GM23338 (cell line): Measurements from ENCODE around the gene SPN. TPM values are rescaled to one million over a fixed set of nuclear protein-coding genes. Genes with fewer than 3 reads are reported as not detected.
"Not testable (repeated sequence)": the region's sequence is repeated elsewhere in the genome, so short reads cannot be mapped to it uniquely, and the experiment has no call there.

ENCODE experiments used
- ATAC-seq: fragments of 200-7000 bp; cut with Tn5 transposase; 3 replicates; pipeline ENCODE4 v1.9.1; 2020
- DNase-seq: peaks from one replicate; pipeline ENCODE4 v3.0.0-alpha.2; 2015; ENCODE audit warnings: low spot score
- H2AFZ ChIP-seq: fragments of 200-600 bp; sonication (generic); 2 replicates; pipeline ENCODE4 v1.8.0; 2016; ENCODE audit warnings: antibody characterized with exemption, mild to moderate bottlenecking, moderate library complexity
- H3F3A ChIP-seq: fragments of 200-600 bp; sonication (generic); replicated peaks from 2 replicates; pipeline ENCODE4 v1.8.0; 2017; ENCODE audit warnings: antibody characterized with exemption, mixed run types, low read depth
- H3K27ac ChIP-seq: fragments of 200-600 bp; sonication (generic); 2 replicates; pipeline ENCODE4 v1.6.1; 2016; ENCODE audit warnings: low read depth
- H3K27me3 ChIP-seq: fragments of 200-600 bp; sonication (generic); 2 replicates; pipeline ENCODE4 v1.8.0; 2016; ENCODE audit warnings: mild to moderate bottlenecking, mixed run types, moderate library complexity; ENCODE audit not compliant: insufficient read depth
- H3K36me3 ChIP-seq: fragments of 200-600 bp; sonication (generic); 2 replicates; pipeline ENCODE4 v1.8.0; 2016; ENCODE audit warnings: mild to moderate bottlenecking; ENCODE audit not compliant: insufficient read depth
- H3K4me1 ChIP-seq: fragments of 200-600 bp; sonication (generic); 2 replicates; pipeline ENCODE4 v1.8.0; 2016; ENCODE audit warnings: mild to moderate bottlenecking, moderate library complexity; ENCODE audit not compliant: insufficient read depth
- H3K4me2 ChIP-seq: fragments of 200-600 bp; sonication (generic); 2 replicates; pipeline ENCODE4 v1.7.1; 2017; ENCODE audit warnings: mixed run types
- H3K4me3 ChIP-seq: fragments of 200-600 bp; sonication (generic); 2 replicates; pipeline ENCODE4 v1.6.1; 2016; ENCODE audit warnings: mixed run types
- H3K79me2 ChIP-seq: fragments of 200-600 bp; sonication (generic); replicated peaks from 2 replicates; pipeline ENCODE4 v1.8.0; 2017; ENCODE audit warnings: mild to moderate bottlenecking; ENCODE audit not compliant: insufficient read depth
- H3K9me2 ChIP-seq: fragments of 200-600 bp; sonication (generic); 2 replicates; pipeline ENCODE4 v1.8.0; 2017; ENCODE audit not compliant: insufficient read depth
- H4K20me1 ChIP-seq: fragments of 200-600 bp; sonication (generic); replicated peaks from 2 replicates; pipeline ENCODE4 v1.8.0; 2017; ENCODE audit warnings: mild to moderate bottlenecking; ENCODE audit not compliant: insufficient read depth
- H3K27ac Mint-ChIP-seq: 2 replicates; pipeline ENCODE4 v1.8.0; 2020; ENCODE audit warnings: inconsistent platforms, mild to moderate bottlenecking, moderate library complexity, mixed read lengths
- H3K27me3 Mint-ChIP-seq: 3 replicates; pipeline ENCODE4 v1.8.0; 2022; ENCODE audit warnings: low read depth, mild to moderate bottlenecking, moderate library complexity, mixed read lengths, inconsistent platforms; ENCODE audit not compliant: insufficient read depth, poor library complexity
- H3K36me3 Mint-ChIP-seq: 3 replicates; pipeline ENCODE4 v1.8.0; 2021; ENCODE audit warnings: low read depth, mild to moderate bottlenecking, inconsistent platforms, moderate library complexity, mixed read lengths
- H3K4me1 Mint-ChIP-seq: 3 replicates; pipeline ENCODE4 v1.8.0; 2020; ENCODE audit warnings: mild to moderate bottlenecking, inconsistent platforms, mixed read lengths
- H3K4me3 Mint-ChIP-seq: 3 replicates; pipeline ENCODE4 v1.8.0; 2021; ENCODE audit warnings: moderate library complexity, mild to moderate bottlenecking, inconsistent platforms, mixed read lengths
- H3K9me3 Mint-ChIP-seq: 3 replicates; pipeline ENCODE4 v1.8.0; 2020; ENCODE audit warnings: moderate library complexity, mild to moderate bottlenecking, inconsistent platforms, mixed read lengths
- CREB1 ChIP-seq: fragments of 250-450 bp; sonication (Bioruptor Pico); IDR thresholded peaks from 2 replicates; pipeline ENCODE4 v1.5.0; 2020; ENCODE audit warnings: low read depth, mild to moderate bottlenecking, moderate library complexity
- EZH2phosphoT487 ChIP-seq: fragments of 200-600 bp; sonication (generic); IDR thresholded peaks from one replicate; pipeline ENCODE4 v1.8.1; 2018; ENCODE audit warnings: antibody characterized with exemption; ENCODE audit not compliant: unreplicated experiment
- JUNB ChIP-seq: IDR thresholded peaks from one replicate; pipeline ENCODE4 v1.6.1; 2016; ENCODE audit warnings: antibody characterized with exemption; ENCODE audit not compliant: unreplicated experiment
- NANOG ChIP-seq: IDR thresholded peaks from 2 replicates; pipeline ENCODE4 v1.6.1; 2016; ENCODE audit warnings: antibody characterized with exemption, borderline replicate concordance
- ZNF114 ChIP-seq: fragments of 250-450 bp; sonication (Bioruptor Pico); IDR thresholded peaks from 2 replicates; pipeline ENCODE4 v1.5.0; 2020; ENCODE audit warnings: mild to moderate bottlenecking, moderate library complexity
- polyA plus RNA-seq: library from polyadenylated mRNA; unstranded; fragments of >200 nt; fragmentation: Nextera tagmentation; extraction: Ambion mirVana; gene quantifications from 2 replicates; pipeline ENCODE4 v1.2.1, GENCODE V29; 2016
- total RNA-seq: library from RNA; depleted of rRNA; stranded (reverse); fragments of >200 nt; shearing (Covaris generic); gene quantifications from 2 replicates; pipeline ENCODE4 v1.2.3, GENCODE V29; 2014
- TF ChIP-seq, protein P1 (sequence below), 2 experiments: fragments of 200-600 bp in 1 of 2; sonication (generic) in 1 of 2; conservative IDR thresholded peaks; 2 replicates each; pipeline versions ENCODE4 v1.5.1 to v1.6.1; 2016 to 2017; ENCODE audit warnings: antibody characterized with exemption in 2 of 2, low read depth in 2 of 2, mild to moderate bottlenecking in 2 of 2, moderate library complexity in 1 of 2
- TF ChIP-seq, protein P2 (sequence below): IDR thresholded peaks from one replicate; pipeline ENCODE4 v1.6.1; 2018; ENCODE audit warnings: antibody characterized with exemption; ENCODE audit not compliant: unreplicated experiment
- TF ChIP-seq, protein P3 (sequence below): fragments of 250-450 bp; sonication (Bioruptor Pico); IDR thresholded peaks from 2 replicates; pipeline ENCODE4 v1.5.0; 2020; ENCODE audit warnings: mild to moderate bottlenecking, moderate library complexity

SPN gene
- total and polyA plus RNA-seq, 2 experiments from 2014 or later: 0.52 to 2.3 TPM

- not testable (repeated sequence) for DNase-seq, ATAC-seq, H3K27ac Mint-ChIP-seq, H3K27me3 ChIP-seq, H3K4me3 Mint-ChIP-seq, H3K9me3 Mint-ChIP-seq, H3K4me2 ChIP-seq, H3K4me3 ChIP-seq, H2AFZ ChIP-seq, H3K36me3 ChIP-seq, H3K9me2 ChIP-seq
- H4K20me1 ChIP-seq: peaks cover 16% of the 10 kb centered on the region
- Mint-ChIP-seq H3K36me3 (peaks cover 55% of the 10 kb centered on the region), H3K27me3 (peaks cover 16% of the 10 kb centered on the region), H3K4me1 (peaks cover 15% of the 10 kb centered on the region)
- H3K79me2 ChIP-seq: peaks cover 64% of the 10 kb centered on the region
- peaks cover 12% of the 10 kb centered on the region for H3K4me1 ChIP-seq
- 0 out of 2 replicates have a peak overlapping the region, but pooled peaks have one; percentile 63 for H3K27ac ChIP-seq
- peaks cover 18% of the 10 kb centered on the region; the same call in 1 of the 2 replicates for H3F3A ChIP-seq
These were observed 29.6 kb downstream of the SPN start for GRCh38 chr16:29692606-29693005.

GRCh38 chr16:29694384-29695195 lies 31.5 kb downstream of the SPN start:
- peaks cover 45% of the 10 kb centered on the region for H3K79me2 ChIP-seq
- TF ChIP-seq EZH2phosphoT487 (no peak), ZNF114 (no peak), NANOG (no peak), CREB1 (CRISPR knock-in tag) (no peak), JUNB (no peak)
- TF ChIP-seq, protein P1, sequence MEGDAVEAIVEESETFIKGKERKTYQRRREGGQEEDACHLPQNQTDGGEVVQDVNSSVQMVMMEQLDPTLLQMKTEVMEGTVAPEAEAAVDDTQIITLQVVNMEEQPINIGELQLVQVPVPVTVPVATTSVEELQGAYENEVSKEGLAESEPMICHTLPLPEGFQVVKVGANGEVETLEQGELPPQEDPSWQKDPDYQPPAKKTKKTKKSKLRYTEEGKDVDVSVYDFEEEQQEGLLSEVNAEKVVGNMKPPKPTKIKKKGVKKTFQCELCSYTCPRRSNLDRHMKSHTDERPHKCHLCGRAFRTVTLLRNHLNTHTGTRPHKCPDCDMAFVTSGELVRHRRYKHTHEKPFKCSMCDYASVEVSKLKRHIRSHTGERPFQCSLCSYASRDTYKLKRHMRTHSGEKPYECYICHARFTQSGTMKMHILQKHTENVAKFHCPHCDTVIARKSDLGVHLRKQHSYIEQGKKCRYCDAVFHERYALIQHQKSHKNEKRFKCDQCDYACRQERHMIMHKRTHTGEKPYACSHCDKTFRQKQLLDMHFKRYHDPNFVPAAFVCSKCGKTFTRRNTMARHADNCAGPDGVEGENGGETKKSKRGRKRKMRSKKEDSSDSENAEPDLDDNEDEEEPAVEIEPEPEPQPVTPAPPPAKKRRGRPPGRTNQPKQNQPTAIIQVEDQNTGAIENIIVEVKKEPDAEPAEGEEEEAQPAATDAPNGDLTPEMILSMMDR (conservative IDR thresholded peaks at IDR 0.05; ENCODE audit: low read depth in 2 of 2): no peak
- TF ChIP-seq, protein P2, sequence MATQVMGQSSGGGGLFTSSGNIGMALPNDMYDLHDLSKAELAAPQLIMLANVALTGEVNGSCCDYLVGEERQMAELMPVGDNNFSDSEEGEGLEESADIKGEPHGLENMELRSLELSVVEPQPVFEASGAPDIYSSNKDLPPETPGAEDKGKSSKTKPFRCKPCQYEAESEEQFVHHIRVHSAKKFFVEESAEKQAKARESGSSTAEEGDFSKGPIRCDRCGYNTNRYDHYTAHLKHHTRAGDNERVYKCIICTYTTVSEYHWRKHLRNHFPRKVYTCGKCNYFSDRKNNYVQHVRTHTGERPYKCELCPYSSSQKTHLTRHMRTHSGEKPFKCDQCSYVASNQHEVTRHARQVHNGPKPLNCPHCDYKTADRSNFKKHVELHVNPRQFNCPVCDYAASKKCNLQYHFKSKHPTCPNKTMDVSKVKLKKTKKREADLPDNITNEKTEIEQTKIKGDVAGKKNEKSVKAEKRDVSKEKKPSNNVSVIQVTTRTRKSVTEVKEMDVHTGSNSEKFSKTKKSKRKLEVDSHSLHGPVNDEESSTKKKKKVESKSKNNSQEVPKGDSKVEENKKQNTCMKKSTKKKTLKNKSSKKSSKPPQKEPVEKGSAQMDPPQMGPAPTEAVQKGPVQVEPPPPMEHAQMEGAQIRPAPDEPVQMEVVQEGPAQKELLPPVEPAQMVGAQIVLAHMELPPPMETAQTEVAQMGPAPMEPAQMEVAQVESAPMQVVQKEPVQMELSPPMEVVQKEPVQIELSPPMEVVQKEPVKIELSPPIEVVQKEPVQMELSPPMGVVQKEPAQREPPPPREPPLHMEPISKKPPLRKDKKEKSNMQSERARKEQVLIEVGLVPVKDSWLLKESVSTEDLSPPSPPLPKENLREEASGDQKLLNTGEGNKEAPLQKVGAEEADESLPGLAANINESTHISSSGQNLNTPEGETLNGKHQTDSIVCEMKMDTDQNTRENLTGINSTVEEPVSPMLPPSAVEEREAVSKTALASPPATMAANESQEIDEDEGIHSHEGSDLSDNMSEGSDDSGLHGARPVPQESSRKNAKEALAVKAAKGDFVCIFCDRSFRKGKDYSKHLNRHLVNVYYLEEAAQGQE: no peak
- TF ChIP-seq, protein P3, sequence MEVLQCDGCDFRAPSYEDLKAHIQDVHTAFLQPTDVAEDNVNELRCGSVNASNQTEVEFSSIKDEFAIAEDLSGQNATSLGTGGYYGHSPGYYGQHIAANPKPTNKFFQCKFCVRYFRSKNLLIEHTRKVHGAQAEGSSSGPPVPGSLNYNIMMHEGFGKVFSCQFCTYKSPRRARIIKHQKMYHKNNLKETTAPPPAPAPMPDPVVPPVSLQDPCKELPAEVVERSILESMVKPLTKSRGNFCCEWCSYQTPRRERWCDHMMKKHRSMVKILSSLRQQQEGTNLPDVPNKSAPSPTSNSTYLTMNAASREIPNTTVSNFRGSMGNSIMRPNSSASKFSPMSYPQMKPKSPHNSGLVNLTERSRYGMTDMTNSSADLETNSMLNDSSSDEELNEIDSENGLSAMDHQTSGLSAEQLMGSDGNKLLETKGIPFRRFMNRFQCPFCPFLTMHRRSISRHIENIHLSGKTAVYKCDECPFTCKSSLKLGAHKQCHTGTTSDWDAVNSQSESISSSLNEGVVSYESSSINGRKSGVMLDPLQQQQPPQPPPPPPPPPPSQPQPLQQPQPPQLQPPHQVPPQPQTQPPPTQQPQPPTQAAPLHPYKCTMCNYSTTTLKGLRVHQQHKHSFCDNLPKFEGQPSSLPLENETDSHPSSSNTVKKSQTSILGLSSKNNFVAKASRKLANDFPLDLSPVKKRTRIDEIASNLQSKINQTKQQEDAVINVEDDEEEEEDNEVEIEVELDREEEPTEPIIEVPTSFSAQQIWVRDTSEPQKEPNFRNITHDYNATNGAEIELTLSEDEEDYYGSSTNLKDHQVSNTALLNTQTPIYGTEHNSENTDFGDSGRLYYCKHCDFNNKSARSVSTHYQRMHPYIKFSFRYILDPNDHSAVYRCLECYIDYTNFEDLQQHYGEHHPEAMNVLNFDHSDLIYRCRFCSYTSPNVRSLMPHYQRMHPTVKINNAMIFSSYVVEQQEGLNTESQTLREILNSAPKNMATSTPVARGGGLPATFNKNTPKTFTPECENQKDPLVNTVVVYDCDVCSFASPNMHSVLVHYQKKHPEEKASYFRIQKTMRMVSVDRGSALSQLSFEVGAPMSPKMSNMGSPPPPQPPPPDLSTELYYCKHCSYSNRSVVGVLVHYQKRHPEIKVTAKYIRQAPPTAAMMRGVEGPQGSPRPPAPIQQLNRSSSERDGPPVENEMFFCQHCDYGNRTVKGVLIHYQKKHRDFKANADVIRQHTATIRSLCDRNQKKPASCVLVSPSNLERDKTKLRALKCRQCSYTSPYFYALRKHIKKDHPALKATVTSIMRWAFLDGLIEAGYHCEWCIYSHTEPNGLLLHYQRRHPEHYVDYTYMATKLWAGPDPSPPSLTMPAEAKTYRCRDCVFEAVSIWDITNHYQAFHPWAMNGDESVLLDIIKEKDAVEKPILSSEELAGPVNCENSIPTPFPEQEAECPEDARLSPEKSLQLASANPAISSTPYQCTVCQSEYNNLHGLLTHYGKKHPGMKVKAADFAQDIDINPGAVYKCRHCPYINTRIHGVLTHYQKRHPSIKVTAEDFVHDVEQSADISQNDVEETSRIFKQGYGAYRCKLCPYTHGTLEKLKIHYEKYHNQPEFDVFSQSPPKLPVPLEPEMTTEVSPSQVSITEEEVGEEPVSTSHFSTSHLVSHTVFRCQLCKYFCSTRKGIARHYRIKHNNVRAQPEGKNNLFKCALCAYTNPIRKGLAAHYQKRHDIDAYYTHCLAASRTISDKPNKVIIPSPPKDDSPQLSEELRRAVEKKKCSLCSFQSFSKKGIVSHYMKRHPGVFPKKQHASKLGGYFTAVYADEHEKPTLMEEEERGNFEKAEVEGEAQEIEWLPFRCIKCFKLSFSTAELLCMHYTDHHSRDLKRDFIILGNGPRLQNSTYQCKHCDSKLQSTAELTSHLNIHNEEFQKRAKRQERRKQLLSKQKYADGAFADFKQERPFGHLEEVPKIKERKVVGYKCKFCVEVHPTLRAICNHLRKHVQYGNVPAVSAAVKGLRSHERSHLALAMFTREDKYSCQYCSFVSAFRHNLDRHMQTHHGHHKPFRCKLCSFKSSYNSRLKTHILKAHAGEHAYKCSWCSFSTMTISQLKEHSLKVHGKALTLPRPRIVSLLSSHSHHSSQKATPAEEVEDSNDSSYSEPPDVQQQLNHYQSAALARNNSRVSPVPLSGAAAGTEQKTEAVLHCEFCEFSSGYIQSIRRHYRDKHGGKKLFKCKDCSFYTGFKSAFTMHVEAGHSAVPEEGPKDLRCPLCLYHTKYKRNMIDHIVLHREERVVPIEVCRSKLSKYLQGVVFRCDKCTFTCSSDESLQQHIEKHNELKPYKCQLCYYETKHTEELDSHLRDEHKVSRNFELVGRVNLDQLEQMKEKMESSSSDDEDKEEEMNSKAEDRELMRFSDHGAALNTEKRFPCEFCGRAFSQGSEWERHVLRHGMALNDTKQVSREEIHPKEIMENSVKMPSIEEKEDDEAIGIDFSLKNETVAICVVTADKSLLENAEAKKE (CRISPR knock-in tag): no peak
- Mint-ChIP-seq H3K27me3 (peaks cover 24% of the 10 kb centered on the region), H3K4me1 (peaks cover 14% of the 10 kb centered on the region), H3K9me3 (peaks cover 15% of the 10 kb centered on the region), H3K36me3 (peaks cover 58% of the 10 kb centered on the region), H3K27ac (0 out of 2 replicates have a peak overlapping the region, but pooled peaks have one; percentile 31), H3K4me3 (no peak overlapping the region)
- ATAC-seq (no peak), DNase-seq (no peak)
- peaks cover 34% of the 10 kb centered on the region for H3F3A ChIP-seq
- peaks cover 8% of the 10 kb centered on the region for H4K20me1 ChIP-seq
- H3K36me3 ChIP-seq: 0 out of 2 replicates have a peak, but pooled peaks cover 4% of the 10 kb centered on the region
- H3K27ac ChIP-seq: no peak overlapping the region
- no peak overlapping the region for H3K4me2 ChIP-seq
- H3K4me3 ChIP-seq: no peak overlapping the region
- no peaks in the 10 kb centered on the region for H3K27me3 ChIP-seq
- peaks cover 12% of the 10 kb centered on the region for H3K4me1 ChIP-seq
- no peaks in the 10 kb centered on the region for H3K9me2 ChIP-seq
- no peak overlapping the region for H2AFZ ChIP-seq
